Thyroid gland (tissue), 4 donors: ENCODE results near the gene XCL2. TPM values are rescaled to one million over a fixed set of nuclear protein-coding genes. Genes with fewer than 3 reads are reported as not detected.
"Not testable (repeated sequence)": the region's sequence is repeated elsewhere in the genome, so short reads cannot be mapped to it uniquely, and the experiment has no call there.

Experiments used
- DNase-seq, 2 donors: peaks; one replicate each; pipeline ENCODE4 v3.0.0-alpha.2; 2019
- H3K27ac ChIP-seq, 3 donors: fragments of 200-600 bp; sonication (generic); 1 replicate in 2 of 3; 2 replicates in 1 of 3; pipeline ENCODE4 v1.5.1; 2016 to 2019; ENCODE audit warnings: mild to moderate bottlenecking in 1 of 3, moderate library complexity in 1 of 3
- H3K27me3 ChIP-seq: fragments of 200-600 bp; sonication (generic); one replicate; pipeline ENCODE4 v1.5.1; 2019
- H3K36me3 ChIP-seq, 2 donors: fragments of 200-600 bp; sonication (generic); one replicate each; pipeline ENCODE4 v1.5.1; 2016 to 2019
- H3K4me1 ChIP-seq, 2 donors: fragments of 200-600 bp; sonication (generic); one replicate each; pipeline ENCODE4 v1.5.1; 2017 to 2019
- H3K4me3 ChIP-seq, 3 donors: fragments of 200-600 bp; sonication (generic); replicated peaks in 1 of 3; 1 replicate in 2 of 3; 2 replicates in 1 of 3; pipeline ENCODE4 v1.5.1; 2016; ENCODE audit warnings: mild to moderate bottlenecking in 1 of 3
- H3K9me3 ChIP-seq: fragments of 200-600 bp; sonication (generic); one replicate; pipeline ENCODE4 v1.5.1; 2017
- POLR2A ChIP-seq, 2 donors: fragments of 450-650 bp; IDR thresholded peaks; one replicate each; pipeline ENCODE4 v1.6.1; 2017; ENCODE audit warnings: antibody characterized with exemption in 2 of 2, mild to moderate bottlenecking in 2 of 2, moderate library complexity in 1 of 2
- whole genome bisulfite sequencing, 2 donors: methylation state at CpG; one replicate each; pipeline ENCODE4 v1.1.5; 2017; 5-methylcytosine and 5-hydroxymethylcytosine counted together
- intact Hi-C: fragments of 100-400 bp; cut with DNase I; formaldehyde crosslinking; loops from one replicate; pipeline ENCODE4 v1.15.1; 2023
- total RNA-seq, 4 donors: library from RNA; depleted of rRNA; stranded (reverse); fragments of >200 nt; gene quantifications; one replicate each; pipeline ENCODE4 v1.2.3, GENCODE V29; 2016
- TF ChIP-seq, protein P1 (sequence below), 6 experiments: fragments of 200-600 bp in 3 of 6; fragments of 450-650 bp in 3 of 6; sonication (generic) in 3 of 6; IDR thresholded peaks; one replicate each; pipeline ENCODE4 v1.5.1; 2016 to 2019; ENCODE audit warnings: antibody characterized with exemption in 6 of 6, mild to moderate bottlenecking in 2 of 6, inconsistent platforms in 1 of 6, moderate library complexity in 1 of 6

The XCL2 gene
- total RNA-seq, 4 donors from 2014 or later = not detected

- TF ChIP-seq, protein P1, sequence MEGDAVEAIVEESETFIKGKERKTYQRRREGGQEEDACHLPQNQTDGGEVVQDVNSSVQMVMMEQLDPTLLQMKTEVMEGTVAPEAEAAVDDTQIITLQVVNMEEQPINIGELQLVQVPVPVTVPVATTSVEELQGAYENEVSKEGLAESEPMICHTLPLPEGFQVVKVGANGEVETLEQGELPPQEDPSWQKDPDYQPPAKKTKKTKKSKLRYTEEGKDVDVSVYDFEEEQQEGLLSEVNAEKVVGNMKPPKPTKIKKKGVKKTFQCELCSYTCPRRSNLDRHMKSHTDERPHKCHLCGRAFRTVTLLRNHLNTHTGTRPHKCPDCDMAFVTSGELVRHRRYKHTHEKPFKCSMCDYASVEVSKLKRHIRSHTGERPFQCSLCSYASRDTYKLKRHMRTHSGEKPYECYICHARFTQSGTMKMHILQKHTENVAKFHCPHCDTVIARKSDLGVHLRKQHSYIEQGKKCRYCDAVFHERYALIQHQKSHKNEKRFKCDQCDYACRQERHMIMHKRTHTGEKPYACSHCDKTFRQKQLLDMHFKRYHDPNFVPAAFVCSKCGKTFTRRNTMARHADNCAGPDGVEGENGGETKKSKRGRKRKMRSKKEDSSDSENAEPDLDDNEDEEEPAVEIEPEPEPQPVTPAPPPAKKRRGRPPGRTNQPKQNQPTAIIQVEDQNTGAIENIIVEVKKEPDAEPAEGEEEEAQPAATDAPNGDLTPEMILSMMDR (IDR thresholded peaks at IDR 0.05) = peak in 4 of 6 experiments; percentile 19 to 54 (median 35)
- H3K27me3 ChIP-seq, intact Hi-C loops, H3K36me3 ChIP-seq, H3K9me3 ChIP-seq, H3K4me3 ChIP-seq, H3K27ac ChIP-seq, H3K4me1 ChIP-seq: not testable (repeated sequence)
- peak in 1 of 2 donors; percentile 6 for DNase-seq
- WGBS, 2 donors = 7% methylated on average over 4 of the region's 4 CpGs
Measured at GRCh38 chr1:168574234-168574633, 30.4 kb upstream of the XCL2 start.

- WGBS, 2 donors = 92 to 96% methylated on average over 3 of the region's 3 CpGs
- no peak for TF ChIP-seq POLR2A (IDR thresholded peaks at IDR 0.05)
- TF ChIP-seq, protein P1 (IDR thresholded peaks at IDR 0.05) = no peak
- H3K4me1 ChIP-seq = no peaks in the 10 kb centered on the region
Measured at GRCh38 chr1:168572633-168573032, 28.8 kb upstream of the XCL2 start.

DNA sequence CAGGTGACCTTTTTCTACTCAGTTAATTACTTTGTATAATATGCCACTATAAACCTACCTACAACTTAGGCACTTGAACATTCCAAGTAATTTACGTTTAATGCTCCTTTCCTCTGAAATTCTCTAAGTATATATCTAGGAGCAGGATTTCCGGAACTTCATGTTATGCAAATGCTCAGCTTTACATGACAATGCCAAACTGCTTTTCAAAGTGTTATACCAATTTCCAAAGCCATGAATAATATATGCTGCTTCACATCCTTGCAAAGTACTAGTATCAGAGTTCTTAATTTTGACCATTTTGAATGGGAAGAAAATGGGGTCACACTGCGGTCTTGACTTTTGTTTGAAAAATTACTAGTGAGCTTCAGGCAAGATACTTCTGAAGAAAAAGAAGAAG is 26.9 kb upstream of the XCL2 start:
- H3K4me1 ChIP-seq = no peaks in the 10 kb centered on the region
- intact Hi-C loops = no loop called here
- H3K4me3 ChIP-seq = no peak overlapping the region
- no peak for DNase-seq
- no peaks in the 10 kb centered on the region for H3K9me3 ChIP-seq
- TF ChIP-seq POLR2A (IDR thresholded peaks at IDR 0.05) = no peak
- TF ChIP-seq, protein P1 (IDR thresholded peaks at IDR 0.05) = no peak
- H3K27me3 ChIP-seq = no peaks in the 10 kb centered on the region
- no peak overlapping the region for H3K27ac ChIP-seq
- no peaks in the 10 kb centered on the region for H3K36me3 ChIP-seq
- WGBS, 2 donors = 87 to 92% methylated on average over 3 of the region's 3 CpGs

More at GRCh38 chr1:168572633-168573032, 28.8 kb upstream of the XCL2 start:
- H3K27ac ChIP-seq = no peak overlapping the region
- no peaks in the 10 kb centered on the region for H3K27me3 ChIP-seq
- DNase-seq = no peak
- intact Hi-C loops = no loop called here
- no peaks in the 10 kb centered on the region for H3K36me3 ChIP-seq
- H3K4me3 ChIP-seq = no peak overlapping the region
- H3K9me3 ChIP-seq = no peaks in the 10 kb centered on the region

DNA sequence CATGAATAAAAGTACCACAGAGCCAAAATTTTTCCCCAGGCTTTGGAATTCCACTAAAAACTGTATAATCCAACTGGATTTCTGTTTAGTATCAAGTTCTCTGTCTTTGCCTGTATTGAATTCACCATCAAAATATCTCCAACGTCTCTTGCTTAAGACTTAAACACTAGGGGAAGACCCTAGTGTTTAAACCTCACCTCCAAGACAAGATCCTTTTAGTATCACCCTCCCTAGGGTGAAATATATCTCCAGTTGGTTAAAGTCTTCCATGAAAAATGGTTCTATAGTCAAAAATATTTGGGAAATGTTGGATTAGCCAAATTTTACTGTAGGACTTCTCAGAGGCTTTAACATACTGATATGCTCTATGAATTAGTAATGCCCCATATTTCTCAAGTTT is 24.5 kb upstream of the XCL2 start:
- H3K27ac ChIP-seq = no peak overlapping the region
- WGBS, 2 donors = 60 to 74% methylated on average over 1 of the region's 1 CpG
- intact Hi-C loops = loop anchor here (10.0 kb wide), 1 partner anchor 224 kb away; no protein-coding TSS in a partner anchor

GRCh38 chr1:168567568-168567967 is 23.8 kb upstream of the XCL2 start:
- intact Hi-C loops = loop anchor here (10.0 kb wide), 1 partner anchor 223 kb away; no protein-coding TSS in a partner anchor

More for the DNA sequence above, 24.5 kb upstream of the XCL2 start:
- DNase-seq = no peak
- no peaks in the 10 kb centered on the region for H3K36me3 ChIP-seq
- no peaks in the 10 kb centered on the region for H3K27me3 ChIP-seq
- no peak for TF ChIP-seq POLR2A (IDR thresholded peaks at IDR 0.05)
- TF ChIP-seq, protein P1 (IDR thresholded peaks at IDR 0.05) = no peak
- H3K4me1 ChIP-seq = no peaks in the 10 kb centered on the region
- H3K9me3 ChIP-seq = no peaks in the 10 kb centered on the region
- H3K4me3 ChIP-seq = no peak overlapping the region

More at GRCh38 chr1:168567568-168567967, 23.8 kb upstream of the XCL2 start:
- no peak for DNase-seq
- Histone ChIP-seq H3K27ac (no peak overlapping the region), H3K36me3 (no peaks in the 10 kb centered on the region), H3K4me3 (no peak overlapping the region), H3K9me3 (no peaks in the 10 kb centered on the region), H3K4me1 (no peaks in the 10 kb centered on the region), H3K27me3 (no peaks in the 10 kb centered on the region)
- TF ChIP-seq POLR2A (IDR thresholded peaks at IDR 0.05) = no peak
- TF ChIP-seq, protein P1 (IDR thresholded peaks at IDR 0.05) = no peak
- WGBS, 2 donors = 93 to 97% methylated on average over 3 of the region's 3 CpGs
